ENCODE data around the gene MAGEE2. TPM values are rescaled to one million over a fixed set of nuclear protein-coding genes. Genes with fewer than 3 reads are reported as not detected.
"Not testable (repeated sequence)": the region's sequence is repeated elsewhere in the genome, so short reads cannot be mapped to it uniquely, and the experiment has no call there.

The MAGEE2 gene, protein sequence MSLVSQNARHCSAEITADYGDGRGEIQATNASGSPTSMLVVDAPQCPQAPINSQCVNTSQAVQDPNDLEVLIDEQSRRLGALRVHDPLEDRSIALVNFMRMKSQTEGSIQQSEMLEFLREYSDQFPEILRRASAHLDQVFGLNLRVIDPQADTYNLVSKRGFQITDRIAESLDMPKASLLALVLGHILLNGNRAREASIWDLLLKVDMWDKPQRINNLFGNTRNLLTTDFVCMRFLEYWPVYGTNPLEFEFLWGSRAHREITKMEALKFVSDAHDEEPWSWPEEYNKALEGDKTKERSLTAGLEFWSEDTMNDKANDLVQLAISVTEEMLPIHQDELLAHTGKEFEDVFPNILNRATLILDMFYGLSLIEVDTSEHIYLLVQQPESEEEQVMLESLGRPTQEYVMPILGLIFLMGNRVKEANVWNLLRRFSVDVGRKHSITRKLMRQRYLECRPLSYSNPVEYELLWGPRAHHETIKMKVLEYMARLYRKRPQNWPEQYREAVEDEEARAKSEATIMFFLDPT
- total RNA-seq (not detected), polyA plus RNA-seq (ENCODE audit: insufficient read depth, low read depth, low replicate concordance) (0.34 TPM)
- long read RNA-seq, donor 1, partial matches to known transcripts, result 0 of 2 reads
- long read RNA-seq, donor 1, other reads (novel, unspliced or antisense), result 0 of 2 reads
- long read RNA-seq, donor 2, partial matches to known transcripts, result 0 of 1 reads
- long read RNA-seq, donor 2, other reads (novel, unspliced or antisense), result 0 of 1 reads
- long read RNA-seq, donor 3, result 0 reads
- long read RNA-seq, donor 4, partial matches to known transcripts, result 0 of 2 reads
- long read RNA-seq, donor 4, other reads (novel, unspliced or antisense), result 0 of 2 reads
- long read RNA-seq, donor 5, result 0 reads
- long read RNA-seq, donor 6, result 0 reads
- long read RNA-seq, donor 7, result 0 reads
- long read RNA-seq, donor 8, result 0 reads
- long read RNA-seq, donor 9, result 0 reads
- long read RNA-seq, donor 10, result 0 reads

DNA sequence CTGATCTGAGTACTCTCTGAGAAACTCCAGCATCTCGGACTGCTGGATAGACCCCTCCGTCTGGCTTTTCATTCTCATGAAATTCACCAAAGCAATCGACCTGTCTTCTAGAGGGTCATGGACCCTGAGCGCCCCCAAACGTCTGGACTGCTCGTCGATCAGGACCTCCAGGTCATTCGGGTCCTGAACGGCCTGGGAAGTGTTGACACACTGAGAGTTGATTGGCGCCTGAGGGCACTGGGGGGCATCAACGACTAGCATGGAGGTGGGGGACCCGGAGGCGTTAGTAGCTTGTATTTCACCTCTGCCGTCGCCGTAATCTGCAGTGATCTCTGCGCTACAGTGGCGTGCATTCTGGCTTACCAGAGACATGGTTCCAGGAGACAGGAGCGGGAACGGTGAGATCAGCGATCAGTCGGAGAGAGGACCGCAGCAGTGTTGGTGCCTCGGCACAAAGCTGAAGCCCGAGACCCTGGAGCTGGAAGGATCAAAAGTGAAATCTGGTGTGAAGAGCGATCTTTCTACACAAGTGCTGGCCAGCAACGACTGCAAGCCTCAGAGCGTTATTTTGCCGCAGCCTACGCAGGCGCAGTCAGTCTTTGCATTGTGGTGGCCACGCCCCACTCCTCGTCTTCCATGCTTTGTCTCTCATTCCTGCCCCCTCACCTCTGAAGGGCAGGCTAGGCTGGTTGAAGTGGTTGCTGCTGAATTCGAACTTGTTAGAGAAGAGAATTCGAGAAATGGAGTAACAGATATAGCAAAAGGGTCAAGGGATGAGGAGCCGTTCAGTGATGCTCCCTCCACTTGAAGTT lies at the start of gene MAGEE2:
TSS of gene MAGEE2 (minus strand) at position 575 of the 812 bp plus-strand sequence. CDS start at position 372, 203 bp downstream.
- H3K9ac ChIP-seq (ENCODE audit: low read length in 3 of 3), result peak within 1 kb of the TSS in 1 of 3 donors; percentile 13
- TF ChIP-seq, protein P1, sequence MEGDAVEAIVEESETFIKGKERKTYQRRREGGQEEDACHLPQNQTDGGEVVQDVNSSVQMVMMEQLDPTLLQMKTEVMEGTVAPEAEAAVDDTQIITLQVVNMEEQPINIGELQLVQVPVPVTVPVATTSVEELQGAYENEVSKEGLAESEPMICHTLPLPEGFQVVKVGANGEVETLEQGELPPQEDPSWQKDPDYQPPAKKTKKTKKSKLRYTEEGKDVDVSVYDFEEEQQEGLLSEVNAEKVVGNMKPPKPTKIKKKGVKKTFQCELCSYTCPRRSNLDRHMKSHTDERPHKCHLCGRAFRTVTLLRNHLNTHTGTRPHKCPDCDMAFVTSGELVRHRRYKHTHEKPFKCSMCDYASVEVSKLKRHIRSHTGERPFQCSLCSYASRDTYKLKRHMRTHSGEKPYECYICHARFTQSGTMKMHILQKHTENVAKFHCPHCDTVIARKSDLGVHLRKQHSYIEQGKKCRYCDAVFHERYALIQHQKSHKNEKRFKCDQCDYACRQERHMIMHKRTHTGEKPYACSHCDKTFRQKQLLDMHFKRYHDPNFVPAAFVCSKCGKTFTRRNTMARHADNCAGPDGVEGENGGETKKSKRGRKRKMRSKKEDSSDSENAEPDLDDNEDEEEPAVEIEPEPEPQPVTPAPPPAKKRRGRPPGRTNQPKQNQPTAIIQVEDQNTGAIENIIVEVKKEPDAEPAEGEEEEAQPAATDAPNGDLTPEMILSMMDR (IDR thresholded peaks at IDR 0.05; ENCODE audit: borderline replicate concordance, extremely low read depth, insufficient read depth), result no peak
- FAIRE-seq (no peak), DNase-seq (peak; percentile 44 to 48 (median 46))
- no peaks in the 10 kb centered on the region for H3K36me3 ChIP-seq (ENCODE audit: control insufficient read depth in 2 of 3, insufficient read depth in 3 of 3, low read length in 3 of 3)
- H3K9me3 ChIP-seq (ENCODE audit: control insufficient read depth in 2 of 3, insufficient read depth in 1 of 3, low read length in 3 of 3), result no peaks in the 10 kb centered on the region
- peak within 1 kb of the TSS; percentile 42 to 67 (median 52) for H3K4me3 ChIP-seq (ENCODE audit: low read length in 3 of 3)
- no peaks in the 10 kb centered on the region for H3K27me3 ChIP-seq (ENCODE audit: control insufficient read depth, insufficient read depth, low read length)
- intact Hi-C loops (cut with DNase I), result no loop called here
- no peaks in the 10 kb centered on the region for H3K4me1 ChIP-seq (ENCODE audit: control insufficient read depth in 2 of 3, insufficient read depth in 2 of 3, low read depth in 1 of 3, low read length in 3 of 3)
- no peak within 1 kb of the TSS for H3K27ac ChIP-seq (ENCODE audit: low read depth in 2 of 2, low read length in 2 of 2)

DNA sequence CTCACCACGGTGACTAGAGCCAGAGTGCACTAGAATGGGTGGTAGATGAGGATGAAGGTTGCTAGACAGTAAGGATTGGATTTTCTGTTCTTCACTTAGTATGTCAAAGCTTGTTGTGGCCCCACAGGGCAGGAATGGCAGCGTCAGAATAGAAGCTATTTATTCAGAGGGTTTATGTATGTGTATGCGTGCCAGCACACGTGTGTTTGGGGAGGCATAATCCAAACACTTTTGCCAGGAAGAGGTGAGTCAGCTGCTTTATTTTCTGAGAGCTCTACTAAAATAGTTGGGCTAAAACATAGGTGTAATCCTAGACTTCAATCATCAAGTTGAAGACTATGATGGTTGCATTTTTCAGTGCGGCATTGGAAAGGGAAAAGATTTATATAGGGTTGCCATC lies 1.2 kb upstream of the MAGEE2 start:
- DNase-seq, result no peak
- TF ChIP-seq, protein P1 (IDR thresholded peaks at IDR 0.05; ENCODE audit: borderline replicate concordance, extremely low read depth, insufficient read depth), result no peak
- Histone ChIP-seq H3K4me3 (ENCODE audit: low read length in 3 of 3) (no peak overlapping the region), H3K27ac (ENCODE audit: low read depth in 2 of 2, low read length in 2 of 2) (no peak overlapping the region), H3K9ac (ENCODE audit: low read length in 3 of 3) (no peak overlapping the region), H3K9me3 (ENCODE audit: control insufficient read depth in 2 of 3, insufficient read depth in 1 of 3, low read length in 3 of 3) (no peaks in the 10 kb centered on the region), H3K36me3 (ENCODE audit: control insufficient read depth in 2 of 3, insufficient read depth in 3 of 3, low read length in 3 of 3) (no peaks in the 10 kb centered on the region), H3K27me3 (ENCODE audit: control insufficient read depth, insufficient read depth, low read length) (no peaks in the 10 kb centered on the region), H3K4me1 (ENCODE audit: control insufficient read depth in 2 of 3, insufficient read depth in 2 of 3, low read depth in 1 of 3, low read length in 3 of 3) (no peaks in the 10 kb centered on the region)
- intact Hi-C loops (cut with DNase I), result no loop called here
- no peak for FAIRE-seq

DNA sequence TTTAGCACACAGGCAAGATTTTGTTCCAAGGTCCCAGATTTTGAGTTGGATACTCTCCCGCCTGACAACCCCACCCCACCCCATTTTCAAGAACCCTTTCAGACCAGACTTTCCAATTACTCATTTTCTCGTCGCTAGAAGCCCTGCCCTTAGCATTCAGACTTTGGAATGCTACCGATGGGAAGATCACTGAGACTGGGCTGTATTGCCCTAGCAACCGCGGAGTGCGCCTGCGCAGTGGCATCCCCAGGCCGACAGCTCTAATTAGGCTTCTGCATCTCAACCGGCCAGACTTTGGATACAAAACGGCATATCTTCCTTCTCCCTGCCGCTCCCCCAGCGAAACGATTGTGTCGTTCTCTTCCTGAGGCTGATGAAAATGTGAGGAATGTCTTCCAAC lies 3.4 kb downstream of the MAGEE2 start:
- TF ChIP-seq, protein P1 (IDR thresholded peaks at IDR 0.05; ENCODE audit: borderline replicate concordance, extremely low read depth, insufficient read depth), result no peak
- Histone ChIP-seq H3K4me1 (ENCODE audit: control insufficient read depth in 2 of 3, insufficient read depth in 2 of 3, low read depth in 1 of 3, low read length in 3 of 3) (no peaks in the 10 kb centered on the region), H3K27ac (ENCODE audit: low read depth in 2 of 2, low read length in 2 of 2) (no peak overlapping the region), H3K4me3 (ENCODE audit: low read length in 3 of 3) (no peak overlapping the region), H3K27me3 (ENCODE audit: control insufficient read depth, insufficient read depth, low read length) (no peaks in the 10 kb centered on the region), H3K9ac (ENCODE audit: low read length in 3 of 3) (no peak overlapping the region), H3K36me3 (ENCODE audit: control insufficient read depth in 2 of 3, insufficient read depth in 3 of 3, low read length in 3 of 3) (no peaks in the 10 kb centered on the region), H3K9me3 (ENCODE audit: control insufficient read depth in 2 of 3, insufficient read depth in 1 of 3, low read length in 3 of 3) (no peaks in the 10 kb centered on the region)
- DNase-seq (peak; percentile 15 to 56 (median 28)), FAIRE-seq (no peak)
- intact Hi-C loops (cut with DNase I), result no loop called here

DNA sequence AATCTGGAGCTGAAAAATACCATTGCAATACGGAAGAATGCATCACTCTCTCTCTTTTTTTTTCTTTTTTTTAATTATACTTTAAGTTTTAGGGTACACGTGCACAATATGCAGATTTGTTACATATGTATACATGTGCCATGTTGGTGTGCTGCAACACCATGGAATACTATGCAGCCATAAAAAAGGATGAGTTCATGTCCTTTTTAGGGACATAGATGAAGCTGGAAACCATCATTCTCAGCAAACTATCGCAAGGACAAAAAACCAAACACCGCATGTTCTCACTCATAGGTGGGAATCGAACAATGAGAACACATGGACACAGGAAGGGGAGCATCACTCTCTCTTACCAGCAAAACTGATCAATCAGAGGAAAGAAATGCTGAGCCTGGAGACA lies 17.0 kb downstream of the MAGEE2 start:
- H3K9ac ChIP-seq (ENCODE audit: low read length in 3 of 3); intact Hi-C loops (cut with DNase I); H3K4me3 ChIP-seq (ENCODE audit: low read length in 3 of 3); H3K9me3 ChIP-seq (ENCODE audit: control insufficient read depth in 2 of 3, insufficient read depth in 1 of 3, low read length in 3 of 3); H3K27me3 ChIP-seq (ENCODE audit: control insufficient read depth, insufficient read depth, low read length); H3K27ac ChIP-seq (ENCODE audit: low read depth in 2 of 2, low read length in 2 of 2); DNase-seq; H3K4me1 ChIP-seq (ENCODE audit: control insufficient read depth in 2 of 3, insufficient read depth in 2 of 3, low read depth in 1 of 3, low read length in 3 of 3); H3K36me3 ChIP-seq (ENCODE audit: control insufficient read depth in 2 of 3, insufficient read depth in 3 of 3, low read length in 3 of 3); FAIRE-seq: not testable (repeated sequence)

All from kidney (tissue), 22 donors.